GM12892 (cell line): ENCODE data around the gene ALKBH5.

Source experiments
- DNase-seq: peaks from one replicate; pipeline ENCODE4 v3.0.0; 2011; ENCODE audit not compliant: insufficient read length
- FAIRE-seq: peaks from 2 replicates; lab custom pipeline; 2011; peaks lifted over from hg19 to GRCh38; lab: Jason Lieb, UNC
- POLR2A ChIP-seq: IDR thresholded peaks from 2 replicates; pipeline ENCODE4 v1.6.1; 2011; ENCODE audit warnings: low read depth, low read length, control low read depth
- POLR2AphosphoS5 ChIP-seq: IDR thresholded peaks from 2 replicates; pipeline ENCODE4 v1.6.1; 2011; ENCODE audit warnings: low read depth, low read length, control low read depth
- TAF1 ChIP-seq: IDR thresholded peaks from 2 replicates; pipeline ENCODE4 v1.6.1; 2011; ENCODE audit warnings: low read depth, mild to moderate bottlenecking, control low read depth, low read length, borderline replicate concordance

The ALKBH5 gene

DNA sequence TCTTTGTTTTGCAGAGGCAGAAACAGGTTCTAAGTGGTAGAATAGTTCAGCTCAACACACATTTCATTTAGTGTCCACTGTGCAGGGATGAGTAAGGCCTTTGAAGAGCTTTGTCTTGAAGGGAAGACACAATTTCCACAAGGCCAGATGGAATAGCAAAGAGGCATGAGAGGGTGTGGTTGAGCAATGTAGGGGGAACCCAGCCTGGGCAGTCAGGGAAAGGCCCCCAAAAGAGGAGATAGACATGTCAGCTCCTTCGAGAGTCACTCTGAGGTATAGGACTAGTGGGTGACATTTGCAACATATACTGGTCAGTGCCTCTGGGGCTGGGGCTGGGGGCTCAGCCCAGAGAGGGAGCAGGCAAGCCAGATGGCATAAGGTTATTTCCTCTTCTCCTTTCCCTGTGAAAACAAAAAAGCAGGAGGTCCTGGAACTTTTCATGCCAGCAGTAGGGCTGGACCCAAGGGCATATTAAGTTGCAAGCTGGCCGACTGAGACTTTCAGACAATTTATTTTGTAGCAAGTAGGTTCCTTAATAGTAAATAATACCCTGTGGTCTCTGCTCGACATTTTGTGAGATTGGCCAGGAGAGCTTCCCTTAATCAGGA lies 7.1 kb downstream of the ALKBH5 start:
- no peak for DNase-seq
- no peak for FAIRE-seq
- TF ChIP-seq TAF1 = no peak
- TF ChIP-seq POLR2A = no peak
- no peak for TF ChIP-seq POLR2AphosphoS5

DNA sequence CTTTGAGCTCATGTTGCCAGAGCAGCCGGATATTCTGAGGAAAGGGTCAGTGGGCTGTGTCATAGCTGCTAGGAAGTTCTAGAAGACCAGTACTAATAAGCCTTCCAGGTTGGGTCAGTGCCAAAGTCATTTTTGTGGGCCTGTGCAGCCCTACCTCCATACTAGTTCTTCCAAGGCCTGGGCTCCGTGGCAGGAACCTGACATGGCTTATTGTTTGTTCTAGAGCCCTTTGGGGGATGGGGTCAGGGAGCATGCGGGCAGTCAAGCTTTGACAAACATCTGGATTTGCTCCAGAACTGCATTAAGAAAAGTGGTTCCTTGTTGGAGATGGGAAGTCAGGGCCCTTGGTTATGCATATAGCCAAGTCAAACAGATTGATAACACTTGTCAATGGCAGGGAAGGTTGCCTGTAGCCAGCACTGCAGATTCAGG lies 7.6 kb downstream of the ALKBH5 start:
- FAIRE-seq (no peak), DNase-seq (no peak)
- TF ChIP-seq POLR2AphosphoS5 (no peak), TAF1 (no peak), POLR2A (no peak)

DNA sequence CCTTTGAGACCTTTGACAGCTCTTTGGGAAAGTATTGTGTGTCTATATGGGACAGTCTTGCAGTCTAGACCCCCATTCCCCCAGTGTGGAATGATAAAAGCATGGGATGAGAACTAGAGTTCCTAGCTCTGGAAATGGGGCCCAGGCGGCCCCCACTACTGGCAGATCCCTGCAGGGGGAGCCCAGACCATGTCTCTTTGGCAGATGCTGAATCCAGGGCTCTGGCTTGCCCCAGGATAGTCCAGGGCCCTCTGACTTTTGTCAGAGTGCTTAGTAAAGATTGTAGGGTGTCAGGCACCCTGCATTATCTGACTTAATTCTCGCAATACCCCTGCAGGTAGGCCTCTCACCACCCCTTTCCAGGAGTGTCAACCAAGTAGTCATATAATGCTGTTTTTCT lies 8.3 kb downstream of the ALKBH5 start:
- FAIRE-seq (no peak), DNase-seq (no peak)
- TF ChIP-seq POLR2A (no peak), POLR2AphosphoS5 (no peak), TAF1 (no peak)

DNA sequence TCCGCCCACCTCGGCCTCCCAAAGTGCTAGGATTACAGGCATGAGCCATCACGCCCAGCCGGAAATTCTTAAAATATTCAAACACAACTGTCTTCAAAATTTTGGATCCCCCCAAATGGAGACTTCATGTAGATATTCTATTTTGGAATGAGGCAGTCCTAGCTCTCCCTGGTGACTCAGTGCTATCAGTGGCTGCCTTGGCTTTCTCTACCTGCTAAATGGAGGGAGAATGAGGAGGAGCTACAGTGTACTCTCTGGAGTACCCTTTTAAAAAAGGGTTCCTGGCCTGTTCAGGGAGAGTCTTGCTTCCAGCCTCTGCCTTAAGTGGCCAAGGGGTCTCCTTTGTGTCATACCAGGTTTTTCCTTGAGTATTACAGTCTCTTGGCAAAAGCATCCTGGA lies 10.8 kb downstream of the ALKBH5 start:
- FAIRE-seq (no peak), DNase-seq (no peak)
- TF ChIP-seq TAF1 (no peak), POLR2A (no peak), POLR2AphosphoS5 (no peak)

DNA sequence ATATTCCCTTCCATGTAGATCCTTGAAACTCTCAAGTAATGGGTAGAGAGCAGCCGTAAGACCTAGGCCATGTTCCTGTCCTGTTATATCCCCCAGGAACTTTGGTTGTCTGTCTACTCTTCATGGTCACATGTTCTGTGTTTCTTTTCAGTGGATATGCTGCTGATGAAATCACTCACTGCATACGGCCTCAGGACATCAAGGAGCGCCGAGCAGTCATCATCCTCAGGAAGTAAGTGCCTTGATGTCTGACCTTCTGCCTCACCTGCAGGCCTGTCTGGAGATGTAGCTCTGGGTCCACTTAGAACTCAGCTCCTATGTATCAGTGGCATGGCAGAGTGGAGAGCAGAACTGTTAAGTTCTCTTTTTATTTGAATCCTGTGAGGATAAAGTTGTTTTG lies 11.2 kb downstream of the ALKBH5 start:
- TF ChIP-seq TAF1 (no peak), POLR2A (no peak), POLR2AphosphoS5 (no peak)
- no peak for FAIRE-seq
- DNase-seq = no peak

DNA sequence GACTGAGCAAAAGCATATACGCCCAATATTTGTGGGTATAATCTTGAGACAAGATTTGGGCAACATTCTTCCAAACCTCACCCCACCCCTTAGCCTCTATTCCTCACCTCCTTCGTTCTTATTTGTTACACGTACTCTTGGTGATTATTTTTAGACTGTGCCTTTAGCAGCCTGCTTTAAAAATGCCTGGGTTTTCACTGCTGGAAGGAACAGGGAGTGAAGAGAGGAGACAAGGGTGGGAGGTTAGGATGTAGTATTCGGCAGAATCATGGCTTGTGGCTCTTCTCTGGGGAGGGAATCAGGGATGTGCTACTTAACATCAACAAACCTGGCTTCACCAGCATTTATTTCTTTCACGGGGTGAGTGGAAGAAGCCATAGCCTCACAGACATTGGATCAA lies 11.6 kb downstream of the ALKBH5 start:
- FAIRE-seq = no peak
- no peak for TF ChIP-seq POLR2A
- TF ChIP-seq POLR2AphosphoS5 = no peak
- no peak for TF ChIP-seq TAF1
- no peak for DNase-seq

DNA sequence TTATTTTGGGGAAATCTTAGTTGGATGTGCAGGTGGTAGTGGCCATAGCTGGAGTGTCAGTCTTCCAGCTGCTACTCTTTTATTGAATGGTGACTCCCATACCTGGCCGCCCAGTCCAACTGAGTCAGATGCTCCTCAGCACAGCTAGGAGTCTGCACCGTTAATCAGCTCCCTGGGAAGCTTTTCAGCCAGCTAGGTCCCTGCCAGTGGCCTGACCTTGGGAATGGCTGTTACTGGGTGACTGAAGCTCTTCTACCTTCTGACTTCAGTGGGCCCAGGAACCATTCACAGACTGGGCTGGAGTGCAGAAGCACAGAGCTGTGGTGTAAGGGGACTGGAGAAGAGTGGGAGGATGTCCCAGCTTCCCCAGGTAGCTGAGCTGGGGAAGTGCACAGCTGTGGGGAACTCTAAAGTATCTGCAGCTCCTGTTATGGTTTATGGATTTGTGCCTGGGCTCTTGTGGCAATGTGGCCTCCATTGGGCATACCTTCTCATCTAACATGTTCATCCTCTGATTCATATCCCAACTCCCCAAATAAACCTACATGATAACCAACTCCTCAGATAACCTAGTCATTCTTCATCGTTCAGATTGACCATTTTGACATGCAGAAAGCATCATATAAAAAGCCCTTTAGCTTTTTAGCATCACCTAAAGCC lies 14.0 kb downstream of the ALKBH5 start:
- TF ChIP-seq POLR2AphosphoS5 (no peak), POLR2A (no peak), TAF1 (no peak)
- FAIRE-seq = no peak

DNA sequence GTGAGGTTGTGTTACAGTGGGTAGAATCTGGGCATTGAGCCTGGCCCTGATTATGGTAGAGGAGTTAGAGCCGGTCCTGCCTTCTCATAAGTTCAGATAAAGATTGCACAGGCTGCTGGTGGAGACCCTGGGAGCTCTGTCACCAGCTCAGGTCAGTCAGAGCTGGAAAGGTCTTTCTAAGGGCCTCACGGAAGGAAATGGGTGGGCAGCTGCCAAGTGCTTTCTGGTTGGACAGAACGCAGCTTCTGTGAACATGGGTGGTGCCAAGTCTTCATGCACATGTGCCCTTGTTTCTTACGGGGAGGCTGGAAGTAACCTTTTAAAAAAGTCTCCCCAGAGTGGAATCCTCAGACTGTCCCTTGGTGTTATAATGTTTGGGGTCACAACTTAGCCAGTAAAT lies 14.9 kb downstream of the ALKBH5 start:
- TF ChIP-seq TAF1 (no peak), POLR2A (no peak), POLR2AphosphoS5 (no peak)
- DNase-seq (no peak), FAIRE-seq (no peak)

More for the DNA sequence above, 14.0 kb downstream of the ALKBH5 start:
- no peak for DNase-seq

DNA sequence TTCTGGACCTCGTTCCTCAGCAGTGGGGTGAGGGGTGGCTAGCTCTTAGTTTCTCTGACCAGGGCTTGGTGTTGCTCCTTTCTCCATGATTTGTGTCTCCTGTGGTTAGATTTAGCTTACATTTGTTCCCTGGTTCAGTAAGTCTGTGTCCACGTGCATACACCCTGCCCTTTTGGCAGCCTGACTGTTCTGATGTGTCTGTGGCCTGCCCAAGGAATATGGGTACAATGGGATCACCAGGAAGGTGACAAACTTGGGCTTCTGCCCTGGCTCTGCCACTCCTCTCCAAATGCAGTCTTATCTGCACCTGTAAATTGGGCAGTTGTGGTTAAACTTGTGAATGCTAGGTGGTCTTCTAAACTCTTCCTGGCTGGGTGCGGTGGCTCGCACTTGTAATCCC lies 17.5 kb downstream of the ALKBH5 start:
- TF ChIP-seq POLR2AphosphoS5 (no peak), POLR2A (no peak), TAF1 (no peak)
- DNase-seq = no peak
- no peak for FAIRE-seq

DNA sequence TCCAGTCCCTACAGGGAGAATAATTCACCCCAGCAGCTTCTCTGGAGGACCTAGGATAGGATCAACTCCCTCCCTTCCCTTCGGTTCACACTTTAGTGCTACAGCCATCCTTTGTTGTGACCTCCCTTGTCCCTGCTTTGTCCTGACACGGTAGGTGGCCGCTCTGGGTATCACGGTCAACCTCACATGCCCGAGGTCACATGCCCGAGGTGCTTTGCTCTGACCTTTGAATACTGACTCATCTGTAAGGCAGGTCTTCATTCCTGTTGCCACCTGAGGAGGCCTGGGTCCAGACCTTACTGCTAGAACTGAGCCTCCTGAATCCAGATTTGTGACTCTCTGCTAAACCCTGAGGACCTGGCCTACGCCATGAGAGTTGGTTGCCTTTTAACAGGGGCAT lies 19.7 kb downstream of the ALKBH5 start:
- TF ChIP-seq POLR2A (no peak), POLR2AphosphoS5 (no peak), TAF1 (no peak)
- FAIRE-seq = no peak
- DNase-seq = no peak

DNA sequence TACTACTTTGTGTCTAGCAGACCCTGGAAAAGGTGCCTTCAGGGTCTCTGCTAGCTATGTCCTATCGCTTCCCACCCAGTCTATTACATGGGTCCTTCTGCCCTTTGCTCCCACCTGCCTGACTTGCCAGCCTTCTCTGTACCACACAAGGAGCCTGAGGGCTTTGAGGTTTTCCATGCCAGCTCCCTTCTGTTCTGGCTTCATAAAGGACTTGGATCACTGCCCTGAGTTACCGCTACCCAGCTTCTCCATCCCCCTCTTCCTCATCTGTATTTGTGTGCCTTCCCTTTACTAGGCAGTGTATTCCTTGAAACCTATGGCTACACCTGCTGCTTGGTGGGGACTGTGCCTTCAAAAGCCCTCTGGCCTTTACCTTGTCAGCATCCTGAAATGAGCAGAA lies 22.2 kb downstream of the ALKBH5 start:
- no peak for FAIRE-seq
- TF ChIP-seq POLR2A = no peak
- no peak for TF ChIP-seq POLR2AphosphoS5
- no peak for TF ChIP-seq TAF1
- no peak for DNase-seq

DNA sequence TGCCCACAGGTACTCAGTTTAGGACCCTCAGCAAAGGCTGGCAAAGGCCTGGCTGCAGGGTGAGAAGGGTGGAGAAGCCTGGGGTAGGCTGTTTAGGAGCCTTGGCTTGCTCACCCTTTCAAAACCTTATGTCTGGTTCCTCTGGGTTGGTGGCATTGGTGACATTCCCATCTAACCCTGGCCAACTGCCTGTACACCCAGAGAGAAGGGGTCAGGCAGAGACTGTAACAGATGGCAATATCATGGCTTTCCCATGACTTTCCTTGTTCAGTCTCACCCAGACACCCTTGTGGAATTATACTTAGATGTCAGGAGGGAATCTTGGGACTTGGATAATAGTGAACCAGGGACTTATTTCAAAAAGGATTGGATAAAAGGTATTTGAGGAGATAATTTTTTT lies 23.3 kb downstream of the ALKBH5 start:
- TF ChIP-seq TAF1 (no peak), POLR2AphosphoS5 (no peak)
- DNase-seq (no peak), FAIRE-seq (no peak)

DNA sequence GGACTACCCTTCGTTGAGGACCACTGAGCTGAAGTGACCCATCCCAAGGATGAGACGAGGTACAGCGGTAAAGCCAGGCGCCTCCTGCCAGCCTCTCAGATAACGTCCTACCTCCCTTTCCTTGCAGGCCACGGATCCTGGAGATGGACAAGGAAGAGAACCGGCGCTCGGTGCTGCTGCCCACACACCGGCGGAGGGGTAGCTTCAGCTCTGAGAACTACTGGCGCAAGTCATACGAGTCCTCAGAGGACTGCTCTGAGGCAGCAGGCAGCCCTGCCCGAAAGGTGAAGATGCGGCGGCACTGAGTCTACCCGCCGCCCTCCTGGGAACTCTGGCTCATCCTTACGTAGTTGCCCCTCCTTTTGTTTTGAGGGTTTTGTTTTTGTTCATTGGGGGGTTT lies 24.5 kb downstream of the ALKBH5 start:
- DNase-seq (no peak), FAIRE-seq (no peak)
- TF ChIP-seq TAF1 (no peak), POLR2AphosphoS5 (no peak), POLR2A (no peak)
